ENCODE data around the gene TSEN54.

DNA sequence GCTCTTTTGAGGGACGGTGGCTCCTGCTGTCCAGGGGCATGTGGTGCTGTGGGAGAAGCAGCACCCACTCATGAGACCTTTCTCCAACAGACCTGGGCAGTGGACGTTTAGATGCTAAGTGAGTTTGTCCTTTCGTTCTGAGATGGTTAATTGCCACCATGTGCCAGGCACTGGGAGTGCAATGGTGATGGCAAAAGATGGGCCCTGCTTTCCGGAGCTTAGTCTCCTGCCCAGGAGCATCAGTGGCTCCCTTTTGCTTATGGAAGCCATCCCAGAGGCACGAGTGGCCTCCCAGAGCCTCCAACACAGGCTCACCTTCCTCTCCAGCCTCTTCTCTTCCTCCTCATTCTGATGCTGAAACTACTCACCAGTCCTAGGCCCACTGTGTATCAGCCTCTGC, 29.4 kb upstream of the TSEN54 start:
- TF ChIP-seq CTCF (IDR thresholded peaks at IDR 0.05; ENCODE audit: insufficient read depth, low read length, poor library complexity, severe bottlenecking) (no peak), EZH2phosphoT487 (conservative IDR thresholded peaks at IDR 0.05; ENCODE audit: low read length) (no peak)
